ENCODE measurements around the gene NELFA.

- TF ChIP-seq POLR2A (IDR thresholded peaks at IDR 0.05): no peak
- TF ChIP-seq CTCF (IDR thresholded peaks at IDR 0.05): peak in 1 of 4 experiments; percentile 10
Observed at GRCh38 chr4:2009651-2010233, 968 bp upstream of the NELFA start.
